ENCODE data around the gene MAD1L1.

Gene MAD1L1

DNA sequence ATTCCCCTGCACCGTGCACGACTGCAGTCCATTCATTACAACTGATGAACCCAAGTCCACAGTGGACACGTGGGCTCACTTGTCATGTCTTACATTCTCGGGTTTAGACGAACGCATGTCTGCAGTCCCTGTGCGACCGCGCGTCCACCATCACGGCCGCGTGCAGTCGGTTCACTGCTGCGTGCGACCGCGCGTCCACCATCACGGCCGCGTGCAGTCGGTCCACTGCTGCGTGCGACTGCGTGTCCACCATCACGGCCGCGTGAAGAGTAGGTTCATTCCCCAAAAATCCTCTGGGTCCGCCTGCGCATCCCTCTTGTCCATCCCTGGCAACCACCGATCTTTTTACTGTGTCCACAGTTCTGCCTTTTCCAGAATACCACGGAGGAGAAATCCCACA is 100.5 kb downstream of the MAD1L1 start:
- Histone ChIP-seq H3K9me3 (ENCODE audit: control insufficient read depth, insufficient read depth, low read length) (no peaks in the 10 kb centered on the region), H3K36me3 (ENCODE audit: control insufficient read depth, low read length) (peaks cover 14% of the 10 kb centered on the region; the same call in 1 of the 2 replicates), H3K4me1 (ENCODE audit: control insufficient read depth, low read length) (peaks cover 30% of the 10 kb centered on the region), H3K79me2 (ENCODE audit: control insufficient read depth, low read length) (no peaks in the 10 kb centered on the region; the same call in 1 of the 2 replicates), H3F3A (ENCODE audit: control insufficient read depth, insufficient read depth) (no peaks in the 10 kb centered on the region), H3K27ac (ENCODE audit: low read depth, low read length) (no peak overlapping the region), H3K9me2 (replicated peaks; ENCODE audit: control insufficient read depth, low read length) (no peaks in the 10 kb centered on the region), H3K4me3 (ENCODE audit: low read length) (no peak overlapping the region), H3K27me3 (ENCODE audit: control insufficient read depth, low read length) (no peaks in the 10 kb centered on the region), H3K4me2 (ENCODE audit: low read length) (no peak overlapping the region), H4K20me1 (ENCODE audit: control insufficient read depth, insufficient read depth, low read depth, low read length) (peaks cover 15% of the 10 kb centered on the region; the same call in 1 of the 2 replicates)
- TF ChIP-seq, protein P1, sequence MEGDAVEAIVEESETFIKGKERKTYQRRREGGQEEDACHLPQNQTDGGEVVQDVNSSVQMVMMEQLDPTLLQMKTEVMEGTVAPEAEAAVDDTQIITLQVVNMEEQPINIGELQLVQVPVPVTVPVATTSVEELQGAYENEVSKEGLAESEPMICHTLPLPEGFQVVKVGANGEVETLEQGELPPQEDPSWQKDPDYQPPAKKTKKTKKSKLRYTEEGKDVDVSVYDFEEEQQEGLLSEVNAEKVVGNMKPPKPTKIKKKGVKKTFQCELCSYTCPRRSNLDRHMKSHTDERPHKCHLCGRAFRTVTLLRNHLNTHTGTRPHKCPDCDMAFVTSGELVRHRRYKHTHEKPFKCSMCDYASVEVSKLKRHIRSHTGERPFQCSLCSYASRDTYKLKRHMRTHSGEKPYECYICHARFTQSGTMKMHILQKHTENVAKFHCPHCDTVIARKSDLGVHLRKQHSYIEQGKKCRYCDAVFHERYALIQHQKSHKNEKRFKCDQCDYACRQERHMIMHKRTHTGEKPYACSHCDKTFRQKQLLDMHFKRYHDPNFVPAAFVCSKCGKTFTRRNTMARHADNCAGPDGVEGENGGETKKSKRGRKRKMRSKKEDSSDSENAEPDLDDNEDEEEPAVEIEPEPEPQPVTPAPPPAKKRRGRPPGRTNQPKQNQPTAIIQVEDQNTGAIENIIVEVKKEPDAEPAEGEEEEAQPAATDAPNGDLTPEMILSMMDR (IDR thresholded peaks at IDR 0.05; ENCODE audit: low read depth, low read length, poor library complexity, severe bottlenecking), result no peak
- no peak for TF ChIP-seq EZH2phosphoT487 (IDR thresholded peaks at IDR 0.05; ENCODE audit: borderline replicate concordance, low read length)

DNA sequence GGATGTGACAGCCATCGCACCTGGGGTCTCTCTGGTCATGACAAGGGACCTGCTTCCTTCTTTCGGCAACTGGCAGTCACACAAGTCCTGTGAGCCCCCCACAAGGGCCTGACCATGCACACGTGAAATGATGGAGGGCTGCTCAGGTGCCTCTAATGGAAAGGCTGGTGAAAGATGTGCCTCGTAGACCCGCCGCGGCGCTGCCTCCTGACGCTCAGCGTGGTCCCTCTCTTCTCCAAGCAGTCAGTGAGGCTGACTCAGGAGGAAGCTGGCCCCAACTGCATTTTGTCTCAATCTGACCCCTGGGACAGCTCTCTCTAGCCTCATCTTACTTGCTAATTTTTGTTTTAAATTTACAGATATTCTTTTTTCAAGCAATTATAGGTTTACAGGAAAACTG is 100.9 kb downstream of the MAD1L1 start:
- Histone ChIP-seq H3K4me3 (ENCODE audit: low read length) (no peak overlapping the region), H3K27ac (ENCODE audit: low read depth, low read length) (no peak overlapping the region), H3F3A (ENCODE audit: control insufficient read depth, insufficient read depth) (no peaks in the 10 kb centered on the region), H3K4me2 (ENCODE audit: low read length) (peak overlapping the region; percentile 5; the same call in 1 of the 2 replicates), H3K36me3 (ENCODE audit: control insufficient read depth, low read length) (peaks cover 14% of the 10 kb centered on the region; the same call in 1 of the 2 replicates), H3K9me3 (ENCODE audit: control insufficient read depth, insufficient read depth, low read length) (no peaks in the 10 kb centered on the region), H4K20me1 (ENCODE audit: control insufficient read depth, insufficient read depth, low read depth, low read length) (peaks cover 15% of the 10 kb centered on the region; the same call in 1 of the 2 replicates), H3K27me3 (ENCODE audit: control insufficient read depth, low read length) (no peaks in the 10 kb centered on the region), H3K79me2 (ENCODE audit: control insufficient read depth, low read length) (no peaks in the 10 kb centered on the region; the same call in 1 of the 2 replicates), H3K9me2 (replicated peaks; ENCODE audit: control insufficient read depth, low read length) (no peaks in the 10 kb centered on the region), H3K4me1 (ENCODE audit: control insufficient read depth, low read length) (peaks cover 30% of the 10 kb centered on the region)
- no peak for TF ChIP-seq EZH2phosphoT487 (IDR thresholded peaks at IDR 0.05; ENCODE audit: borderline replicate concordance, low read length)
- TF ChIP-seq, protein P1 (IDR thresholded peaks at IDR 0.05; ENCODE audit: low read depth, low read length, poor library complexity, severe bottlenecking), result no peak

DNA sequence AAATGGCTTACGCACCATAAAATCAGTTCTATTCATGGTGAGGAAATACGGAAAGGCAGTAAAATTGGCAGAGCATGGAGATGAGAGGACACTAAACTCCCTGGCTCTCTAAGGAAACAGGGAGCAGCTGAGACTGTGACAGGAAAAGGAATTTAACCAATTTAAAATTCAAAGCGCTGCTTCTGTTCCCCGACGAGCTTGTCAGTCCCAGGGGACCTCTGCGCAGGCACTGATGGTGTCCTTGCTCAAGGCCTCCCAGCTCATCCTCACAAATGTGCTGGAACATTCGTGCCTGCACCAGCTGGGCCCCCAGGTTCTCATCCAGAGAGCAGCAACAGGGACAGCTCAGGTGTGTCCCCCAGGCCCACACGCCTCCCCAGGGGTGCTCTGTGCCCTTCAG is 101.4 kb downstream of the MAD1L1 start:
- Histone ChIP-seq H3K27ac (ENCODE audit: low read depth, low read length) (no peak overlapping the region), H3K4me1 (ENCODE audit: control insufficient read depth, low read length) (peaks cover 30% of the 10 kb centered on the region), H3K9me3 (ENCODE audit: control insufficient read depth, insufficient read depth, low read length) (no peaks in the 10 kb centered on the region), H3K9me2 (replicated peaks; ENCODE audit: control insufficient read depth, low read length) (no peaks in the 10 kb centered on the region), H3K79me2 (ENCODE audit: control insufficient read depth, low read length) (no peaks in the 10 kb centered on the region; the same call in 1 of the 2 replicates), H3K36me3 (ENCODE audit: control insufficient read depth, low read length) (peaks cover 14% of the 10 kb centered on the region; the same call in 1 of the 2 replicates), H3K4me3 (ENCODE audit: low read length) (no peak overlapping the region), H3K27me3 (ENCODE audit: control insufficient read depth, low read length) (no peaks in the 10 kb centered on the region), H3K4me2 (ENCODE audit: low read length) (peak overlapping the region; percentile 5; the same call in 1 of the 2 replicates), H3F3A (ENCODE audit: control insufficient read depth, insufficient read depth) (no peaks in the 10 kb centered on the region), H4K20me1 (ENCODE audit: control insufficient read depth, insufficient read depth, low read depth, low read length) (peaks cover 15% of the 10 kb centered on the region; the same call in 1 of the 2 replicates)
- no peak for TF ChIP-seq EZH2phosphoT487 (IDR thresholded peaks at IDR 0.05; ENCODE audit: borderline replicate concordance, low read length)
- TF ChIP-seq, protein P1 (IDR thresholded peaks at IDR 0.05; ENCODE audit: low read depth, low read length, poor library complexity, severe bottlenecking), result no peak
